Cardiac muscle cell (in vitro differentiated cells and primary cell): Measurements from ENCODE around the gene PKLR. TPM values are rescaled to one million over a fixed set of nuclear protein-coding genes. Genes with fewer than 3 reads are reported as not detected.
A peak's percentile ranks its signal among the peaks of the same experiment; 100 is the strongest.

ENCODE experiments used
- DNase-seq, 2 donors: peaks; one replicate each; pipeline versions ENCODE4 v3.0.0 to v3.0.0-alpha.2; 2010 to 2017; ENCODE audit warnings: low read depth in 1 of 2, low spot score in 1 of 2
- H3K27ac ChIP-seq: fragments of 200-600 bp; sonication (generic); 2 replicates; pipeline ENCODE4 v1.5.1; 2016
- H3K27me3 ChIP-seq: fragments of 200-600 bp; sonication (generic); 2 replicates; pipeline ENCODE4 v1.6.0; 2016; ENCODE audit warnings: control low read depth
- H3K36me3 ChIP-seq: fragments of 200-600 bp; sonication (generic); 2 replicates; pipeline ENCODE4 v1.5.1; 2016; ENCODE audit warnings: control low read depth
- H3K4me1 ChIP-seq: fragments of 200-600 bp; sonication (generic); 2 replicates; pipeline ENCODE4 v1.8.1; 2017; ENCODE audit warnings: low read depth, mild to moderate bottlenecking, mixed run types
- H3K4me3 ChIP-seq: fragments of 200-600 bp; sonication (generic); 2 replicates; pipeline ENCODE4 v1.5.1; 2016; ENCODE audit warnings: mild to moderate bottlenecking
- H3K9me3 ChIP-seq: fragments of 200-600 bp; sonication (generic); 2 replicates; pipeline ENCODE4 v1.5.1; 2017; ENCODE audit warnings: low read depth, mild to moderate bottlenecking, control low read depth
- CTCF ChIP-seq: IDR thresholded peaks from 2 replicates; pipeline ENCODE4 v1.5.1; 2012; ENCODE audit warnings: low read depth, mild to moderate bottlenecking, low read length
- polyA plus RNA-seq: library from polyadenylated mRNA; unstranded; fragments of >200 nt; fragmentation: Nextera tagmentation; extraction: Ambion mirVana; gene quantifications from 2 replicates; pipeline ENCODE4 v1.2.1, GENCODE V29; 2016
- total RNA-seq: library from RNA; depleted of rRNA; stranded (reverse); fragments of >200 nt; gene quantifications from 2 replicates; pipeline ENCODE4 v1.2.3, GENCODE V29; 2016

Gene PKLR
- total and polyA plus RNA-seq, 2 experiments from 2014 or later = 0.06 TPM; not detected in 1

- TF ChIP-seq CTCF = no peak
- no peaks in the 10 kb centered on the region for H3K9me3 ChIP-seq
- H3K4me3 ChIP-seq = no peak overlapping the region
- DNase-seq = no peak
- H3K36me3 ChIP-seq = peaks cover 4% of the 10 kb centered on the region
- peaks cover 32% of the 10 kb centered on the region for H3K4me1 ChIP-seq
- H3K27ac ChIP-seq = peak overlapping the region; percentile 69
- H3K27me3 ChIP-seq = no peaks in the 10 kb centered on the region
Observed at GRCh38 chr1:155256058-155256852, 45.0 kb downstream of the PKLR start.

- H3K4me3 ChIP-seq = peak within 1 kb of the TSS; percentile 70
- H3K4me1 ChIP-seq = peaks cover 30% of the 10 kb centered on the region
- H3K9me3 ChIP-seq = no peaks in the 10 kb centered on the region
- peaks cover 4% of the 10 kb centered on the region for H3K36me3 ChIP-seq
- peak; percentile 89 to 93 for DNase-seq
- TF ChIP-seq CTCF = no peak
- H3K27ac ChIP-seq = peak within 1 kb of the TSS; percentile 69
- no peaks in the 10 kb centered on the region for H3K27me3 ChIP-seq
Observed at GRCh38 chr1:155255243-155256007, 45.8 kb downstream of the PKLR start, which contains the start of gene ENTREP3. TSS of gene ENTREP3 (minus strand) at chr1:155255483. CDS start at chr1:155254877, 606 bp downstream.

GRCh38 chr1:155254714-155255242 is 46.5 kb downstream of the PKLR start:
- Histone ChIP-seq H3K27me3 (no peaks in the 10 kb centered on the region), H3K36me3 (peaks cover 4% of the 10 kb centered on the region), H3K4me1 (peaks cover 30% of the 10 kb centered on the region), H3K27ac (peak overlapping the region; percentile 69), H3K9me3 (no peaks in the 10 kb centered on the region), H3K4me3 (peak overlapping the region; percentile 70)
- TF ChIP-seq CTCF = no peak
- no peak for DNase-seq

- no peak for DNase-seq
- H3K27me3 ChIP-seq = no peaks in the 10 kb centered on the region
- no peak for TF ChIP-seq CTCF
- H3K36me3 ChIP-seq = peaks cover 5% of the 10 kb centered on the region
- no peaks in the 10 kb centered on the region for H3K9me3 ChIP-seq
- H3K4me1 ChIP-seq = peaks cover 30% of the 10 kb centered on the region
- H3K27ac ChIP-seq = no peak overlapping the region
- H3K4me3 ChIP-seq = peak overlapping the region; percentile 70
Observed at GRCh38 chr1:155254228-155254713, 47.0 kb downstream of the PKLR start.

GRCh38 chr1:155253797-155254196 is 47.4 kb downstream of the PKLR start:
- H3K27me3 ChIP-seq = no peaks in the 10 kb centered on the region
- peak overlapping the region; percentile 70 for H3K4me3 ChIP-seq
- no peak for TF ChIP-seq CTCF
- H3K27ac ChIP-seq = peak overlapping the region; percentile 54
- H3K4me1 ChIP-seq = peaks cover 30% of the 10 kb centered on the region
- no peaks in the 10 kb centered on the region for H3K9me3 ChIP-seq
- no peak for DNase-seq
- peaks cover 9% of the 10 kb centered on the region for H3K36me3 ChIP-seq
